Sigmoid colon (tissue), 3 donors: ENCODE measurements around the gene HNRNPA1L2.

Source experiments
- CTCF ChIP-seq, 4 experiments: fragments of 450-650 bp in 3 of 4; fragments of 200-600 bp in 1 of 4; IDR thresholded peaks; one replicate each; pipeline ENCODE4 v1.5.1; 2016 to 2019; ENCODE audit warnings: antibody characterized with exemption in 4 of 4, mild to moderate bottlenecking in 3 of 4, moderate library complexity in 2 of 4
- POLR2A ChIP-seq, 2 donors: fragments of 450-650 bp; IDR thresholded peaks; one replicate each; pipeline ENCODE4 v1.6.1; 2016; ENCODE audit warnings: antibody characterized with exemption in 2 of 2, mild to moderate bottlenecking in 2 of 2, moderate library complexity in 2 of 2

GRCh38 chr13:52650731-52651130, 8.5 kb downstream of the HNRNPA1L2 start:
- TF ChIP-seq POLR2A (IDR thresholded peaks at IDR 0.05) (no peak), CTCF (IDR thresholded peaks at IDR 0.05) (no peak)
